Subcutaneous adipose tissue (tissue), 4 donors: ENCODE measurements around the gene SLC25A29. TPM values are rescaled to one million over a fixed set of nuclear protein-coding genes. Genes with fewer than 3 reads are reported as not detected.

Source experiments
- CTCF ChIP-seq: fragments of 450-650 bp; IDR thresholded peaks from one replicate; pipeline ENCODE4 v1.5.1; 2016; ENCODE audit warnings: low read depth, mild to moderate bottlenecking, control low read depth, antibody characterized with exemption, moderate library complexity
- total RNA-seq, 4 donors: library from RNA; depleted of rRNA; stranded (reverse); fragments of >200 nt; gene quantifications; one replicate each; pipeline ENCODE4 v1.1.0, GENCODE V29; 2016

Gene SLC25A29
- total RNA-seq, 4 donors from 2014 or later: 17.1 to 80.6 (median 42.5) TPM

GRCh38 chr14:100328495-100329163 is 22.4 kb upstream of the SLC25A29 start:
- TF ChIP-seq CTCF: no peak

- no peak for TF ChIP-seq CTCF
Measured at GRCh38 chr14:100327128-100327527, 20.9 kb upstream of the SLC25A29 start.

GRCh38 chr14:100325958-100326357 is 19.7 kb upstream of the SLC25A29 start:
- no peak for TF ChIP-seq CTCF

- no peak for TF ChIP-seq CTCF
Measured at GRCh38 chr14:100325231-100325632, 19.0 kb upstream of the SLC25A29 start.

DNA sequence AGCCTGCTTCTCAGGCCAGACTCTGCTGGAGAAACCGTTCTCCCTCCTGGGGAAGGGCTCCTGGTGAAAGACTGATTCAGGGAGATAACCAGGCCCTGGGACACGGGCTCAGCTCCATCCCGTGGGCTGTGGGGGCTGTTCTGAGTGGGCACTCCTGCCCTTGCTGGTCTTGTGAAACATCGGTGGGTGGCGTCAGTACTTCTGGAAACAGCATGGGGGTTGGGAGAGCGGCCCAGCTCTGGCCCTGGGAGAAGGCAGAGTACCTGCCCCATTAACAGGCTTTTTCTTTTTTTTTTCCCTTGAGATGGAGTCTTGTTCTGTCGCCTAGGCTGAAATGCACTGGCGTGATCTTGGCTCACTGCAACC is 17.7 kb upstream of the SLC25A29 start:
- TF ChIP-seq CTCF: no peak

DNA sequence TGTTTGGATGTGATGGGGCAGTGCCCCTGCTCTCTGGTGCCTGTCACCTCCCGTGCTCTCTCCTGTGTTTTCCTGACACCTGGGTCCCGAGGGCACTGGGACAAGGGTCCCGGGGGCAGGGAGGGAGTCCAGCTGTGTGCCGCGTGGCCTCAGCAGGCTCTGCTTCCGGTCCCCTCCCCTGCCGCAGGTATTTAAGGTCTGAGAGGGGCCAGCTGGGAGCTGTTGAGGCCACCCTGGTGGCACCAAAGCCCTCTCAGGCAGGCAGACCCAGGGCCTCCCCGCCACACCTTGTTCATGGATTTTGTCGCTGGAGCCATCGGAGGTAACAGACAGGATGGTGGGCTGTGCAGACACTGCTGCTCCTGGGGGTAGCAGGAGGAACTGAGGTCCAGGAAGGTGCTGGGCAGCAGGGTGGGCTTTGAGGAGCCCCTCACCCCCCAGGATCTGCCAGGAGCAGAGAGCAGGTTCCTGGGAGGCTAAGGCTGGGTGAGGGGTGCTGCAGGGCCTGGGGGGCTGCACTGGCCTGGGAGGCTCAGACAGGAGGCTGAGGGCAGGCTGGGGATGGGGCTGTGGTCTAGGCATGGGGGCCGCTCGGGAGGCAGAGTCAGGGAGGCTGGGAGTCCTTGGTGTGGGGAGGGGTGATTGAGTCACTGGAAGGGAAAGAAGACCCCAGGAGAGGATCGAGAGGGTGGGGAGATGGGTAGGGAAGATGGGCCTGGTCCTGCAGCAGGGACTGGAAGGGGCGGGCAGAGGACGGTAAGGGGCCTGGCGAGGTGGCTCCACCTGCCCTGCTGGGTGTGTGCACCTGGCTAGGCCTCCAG is 17.1 kb upstream of the SLC25A29 start, which contains the start of gene SLC25A47:
Gene SLC25A47 (plus strand): TSS at position 219 of the 821 bp plus-strand sequence. CDS start 76 bp downstream, at position 295.
- no peak for TF ChIP-seq CTCF
